Measurements from ENCODE around the gene NGDN. TPM values are rescaled to one million over a fixed set of nuclear protein-coding genes. Genes with fewer than 3 reads are reported as not detected.
A peak's percentile ranks its signal among the peaks of the same experiment; 100 is the strongest.

The NGDN gene
- total RNA-seq, 1 donor from 2014 or later = 23.2 TPM

- Mint-ChIP-seq H3K36me3 (ENCODE audit: low read depth) (no peaks in the 10 kb centered on the region), H3K9me3 (ENCODE audit: low read depth) (no peaks in the 10 kb centered on the region), H3K4me3 (ENCODE audit: unreplicated experiment) (no peak overlapping the region), H3K4me1 (ENCODE audit: low read depth) (no peaks in the 10 kb centered on the region), H3K27me3 (ENCODE audit: low read depth) (peaks cover 32% of the 10 kb centered on the region), H3K27ac (ENCODE audit: unreplicated experiment) (no peak overlapping the region)
- peak; percentile 34 for DNase-seq (ENCODE audit: low spot score)
- TF ChIP-seq, protein P1, sequence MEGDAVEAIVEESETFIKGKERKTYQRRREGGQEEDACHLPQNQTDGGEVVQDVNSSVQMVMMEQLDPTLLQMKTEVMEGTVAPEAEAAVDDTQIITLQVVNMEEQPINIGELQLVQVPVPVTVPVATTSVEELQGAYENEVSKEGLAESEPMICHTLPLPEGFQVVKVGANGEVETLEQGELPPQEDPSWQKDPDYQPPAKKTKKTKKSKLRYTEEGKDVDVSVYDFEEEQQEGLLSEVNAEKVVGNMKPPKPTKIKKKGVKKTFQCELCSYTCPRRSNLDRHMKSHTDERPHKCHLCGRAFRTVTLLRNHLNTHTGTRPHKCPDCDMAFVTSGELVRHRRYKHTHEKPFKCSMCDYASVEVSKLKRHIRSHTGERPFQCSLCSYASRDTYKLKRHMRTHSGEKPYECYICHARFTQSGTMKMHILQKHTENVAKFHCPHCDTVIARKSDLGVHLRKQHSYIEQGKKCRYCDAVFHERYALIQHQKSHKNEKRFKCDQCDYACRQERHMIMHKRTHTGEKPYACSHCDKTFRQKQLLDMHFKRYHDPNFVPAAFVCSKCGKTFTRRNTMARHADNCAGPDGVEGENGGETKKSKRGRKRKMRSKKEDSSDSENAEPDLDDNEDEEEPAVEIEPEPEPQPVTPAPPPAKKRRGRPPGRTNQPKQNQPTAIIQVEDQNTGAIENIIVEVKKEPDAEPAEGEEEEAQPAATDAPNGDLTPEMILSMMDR (IDR thresholded peaks at IDR 0.05) = no peak
Measured at GRCh38 chr14:23432946-23433345, 36.6 kb upstream of the NGDN start.

DNA sequence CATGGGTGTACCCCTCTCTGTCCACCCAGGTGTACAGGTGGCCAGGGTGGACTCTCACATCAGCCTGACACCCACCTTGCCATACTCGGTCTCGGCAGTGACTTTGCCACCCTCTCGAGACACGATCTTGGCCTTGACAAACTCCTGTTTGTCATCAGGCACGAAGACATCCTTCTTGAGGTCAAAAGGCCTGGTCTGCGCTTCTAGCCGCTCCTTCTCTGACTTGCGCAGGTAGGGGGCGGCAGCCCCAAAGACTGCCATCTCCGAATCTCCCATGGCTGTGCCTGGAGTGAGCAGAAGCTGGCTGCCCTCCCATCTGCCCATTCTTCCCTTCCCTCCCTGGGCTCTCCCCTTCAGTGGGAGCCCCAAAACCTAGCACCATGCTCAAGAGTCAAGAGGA is 36.0 kb upstream of the NGDN start:
- no peak overlapping the region for H3K4me3 Mint-ChIP-seq (ENCODE audit: unreplicated experiment)
- H3K27ac Mint-ChIP-seq (ENCODE audit: unreplicated experiment) = no peak overlapping the region
- no peaks in the 10 kb centered on the region for H3K36me3 Mint-ChIP-seq (ENCODE audit: low read depth)
- peak; percentile 42 for DNase-seq (ENCODE audit: low spot score)
- H3K4me1 Mint-ChIP-seq (ENCODE audit: low read depth) = no peaks in the 10 kb centered on the region
- peaks cover 32% of the 10 kb centered on the region for H3K27me3 Mint-ChIP-seq (ENCODE audit: low read depth)
- TF ChIP-seq, protein P1 (IDR thresholded peaks at IDR 0.05) = no peak
- no peaks in the 10 kb centered on the region for H3K9me3 Mint-ChIP-seq (ENCODE audit: low read depth)

GRCh38 chr14:23434488-23435222 is 34.8 kb upstream of the NGDN start:
- Mint-ChIP-seq H3K9me3 (ENCODE audit: low read depth) (no peaks in the 10 kb centered on the region), H3K4me3 (ENCODE audit: unreplicated experiment) (no peak overlapping the region), H3K36me3 (ENCODE audit: low read depth) (no peaks in the 10 kb centered on the region), H3K4me1 (ENCODE audit: low read depth) (no peaks in the 10 kb centered on the region), H3K27ac (ENCODE audit: unreplicated experiment) (no peak overlapping the region), H3K27me3 (ENCODE audit: low read depth) (peaks cover 32% of the 10 kb centered on the region)
- TF ChIP-seq, protein P1 (IDR thresholded peaks at IDR 0.05) = no peak
- peak; percentile 27 for DNase-seq (ENCODE audit: low spot score)

GRCh38 chr14:23435543-23436326 is 33.8 kb upstream of the NGDN start, which contains the start of gene MYH7:
Gene MYH7, minus strand, starts transcription at chr14:23435660. Its CDS starts 1,928 bp downstream, at chr14:23433732.
- no peaks in the 10 kb centered on the region for H3K36me3 Mint-ChIP-seq (ENCODE audit: low read depth)
- H3K4me1 Mint-ChIP-seq (ENCODE audit: low read depth) = no peaks in the 10 kb centered on the region
- peaks cover 34% of the 10 kb centered on the region for H3K27me3 Mint-ChIP-seq (ENCODE audit: low read depth)
- no peak within 1 kb of the TSS for H3K4me3 Mint-ChIP-seq (ENCODE audit: unreplicated experiment)
- TF ChIP-seq, protein P1 (IDR thresholded peaks at IDR 0.05) = no peak
- H3K27ac Mint-ChIP-seq (ENCODE audit: unreplicated experiment) = no peak within 1 kb of the TSS
- peak; percentile 57 for DNase-seq (ENCODE audit: low spot score)
- no peaks in the 10 kb centered on the region for H3K9me3 Mint-ChIP-seq (ENCODE audit: low read depth)

- H3K36me3 Mint-ChIP-seq (ENCODE audit: low read depth) = no peaks in the 10 kb centered on the region
- H3K9me3 Mint-ChIP-seq (ENCODE audit: low read depth) = no peaks in the 10 kb centered on the region
- no peak overlapping the region for H3K4me3 Mint-ChIP-seq (ENCODE audit: unreplicated experiment)
- peaks cover 34% of the 10 kb centered on the region for H3K27me3 Mint-ChIP-seq (ENCODE audit: low read depth)
- no peaks in the 10 kb centered on the region for H3K4me1 Mint-ChIP-seq (ENCODE audit: low read depth)
- no peak overlapping the region for H3K27ac Mint-ChIP-seq (ENCODE audit: unreplicated experiment)
- TF ChIP-seq, protein P1 (IDR thresholded peaks at IDR 0.05) = no peak
- DNase-seq (ENCODE audit: low spot score) = peak; percentile 42
Measured at GRCh38 chr14:23436327-23437132, 33.0 kb upstream of the NGDN start.
